ENCODE measurements around the gene MRGPRF.

The MRGPRF gene

DNA sequence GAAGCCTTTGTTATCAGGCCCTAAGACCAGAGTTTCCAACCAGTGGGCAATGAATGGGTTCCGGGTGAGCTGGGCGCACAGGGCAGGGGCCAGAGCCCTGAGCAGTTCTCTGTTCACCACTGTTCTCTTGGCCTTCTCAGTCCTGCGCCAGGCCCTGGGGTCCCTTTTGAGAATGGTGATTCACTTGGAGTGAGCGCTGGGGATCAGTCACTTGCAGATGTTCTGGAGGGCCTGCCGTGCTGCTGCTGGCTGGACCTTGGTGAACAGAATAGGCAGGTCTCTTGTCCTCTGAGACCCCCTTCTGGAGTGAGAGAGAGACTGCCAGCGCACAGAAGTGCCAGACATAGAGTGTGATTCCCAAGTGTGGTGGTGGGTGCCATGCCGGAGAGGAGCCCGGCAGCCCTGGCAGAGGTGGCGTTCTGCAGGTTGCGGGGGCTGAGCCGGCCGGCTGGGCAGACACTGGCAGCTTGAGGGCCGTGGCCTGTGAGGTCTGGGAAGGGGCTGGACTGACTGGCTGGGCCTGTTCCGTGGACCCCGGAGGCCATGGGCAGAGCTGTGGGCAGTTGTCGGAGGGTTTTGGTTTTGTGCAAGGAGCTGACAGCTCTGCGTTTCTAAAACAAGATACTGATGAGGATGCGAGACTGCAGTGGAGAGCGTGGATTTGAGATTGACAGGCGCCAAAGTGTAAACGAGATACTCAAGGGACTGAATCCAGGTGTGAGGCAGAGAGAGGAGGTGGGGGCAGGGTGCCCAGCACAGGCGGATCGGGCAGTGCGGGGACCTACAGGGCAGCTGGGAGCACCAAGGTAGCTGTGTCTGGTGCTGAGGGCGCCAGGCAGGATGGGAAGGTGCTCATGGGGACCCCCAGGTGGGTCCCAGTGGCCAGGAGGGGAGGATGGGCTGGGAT lies 48.0 kb upstream of the MRGPRF start:
- Histone ChIP-seq H3K9ac (ENCODE audit: low read length) (no peak overlapping the region), H3K27ac (ENCODE audit: low read length) (no peak overlapping the region), H3K4me3 (ENCODE audit: low read length) (no peak overlapping the region), H3K36me3 (replicated peaks; ENCODE audit: low read depth, low read length) (peaks cover 15% of the 10 kb centered on the region), H3K27me3 (ENCODE audit: low read depth, low read length) (no peaks in the 10 kb centered on the region), H3K79me2 (ENCODE audit: low read length) (peaks cover 7% of the 10 kb centered on the region), H4K20me1 (ENCODE audit: insufficient read depth, low read length) (peaks cover 46% of the 10 kb centered on the region), H2AFZ (ENCODE audit: low read depth, low read length) (no peak overlapping the region), H3K4me2 (ENCODE audit: low read length) (no peak overlapping the region), H3K9me3 (ENCODE audit: insufficient read depth, low read length) (no peaks in the 10 kb centered on the region), H3K4me1 (ENCODE audit: low read length) (peaks cover 11% of the 10 kb centered on the region)
- no peak for TF ChIP-seq EZH2phosphoT487 (IDR thresholded peaks at IDR 0.05; ENCODE audit: low read depth)

GRCh38 chr11:69059985-69060384 lies 46.9 kb upstream of the MRGPRF start:
- Histone ChIP-seq H3K4me1 (ENCODE audit: low read length) (peaks cover 22% of the 10 kb centered on the region), H3K9me3 (ENCODE audit: insufficient read depth, low read length) (no peaks in the 10 kb centered on the region), H3K79me2 (ENCODE audit: low read length) (peaks cover 11% of the 10 kb centered on the region), H3K9ac (ENCODE audit: low read length) (no peak overlapping the region), H3K36me3 (replicated peaks; ENCODE audit: low read depth, low read length) (peaks cover 19% of the 10 kb centered on the region), H4K20me1 (ENCODE audit: insufficient read depth, low read length) (peaks cover 38% of the 10 kb centered on the region), H2AFZ (ENCODE audit: low read depth, low read length) (no peak overlapping the region), H3K27ac (ENCODE audit: low read length) (no peak overlapping the region), H3K4me2 (ENCODE audit: low read length) (no peak overlapping the region), H3K27me3 (ENCODE audit: low read depth, low read length) (no peaks in the 10 kb centered on the region), H3K4me3 (ENCODE audit: low read length) (no peak overlapping the region)
- TF ChIP-seq EZH2phosphoT487 (IDR thresholded peaks at IDR 0.05; ENCODE audit: low read depth): no peak
- TF ChIP-seq, protein P1, sequence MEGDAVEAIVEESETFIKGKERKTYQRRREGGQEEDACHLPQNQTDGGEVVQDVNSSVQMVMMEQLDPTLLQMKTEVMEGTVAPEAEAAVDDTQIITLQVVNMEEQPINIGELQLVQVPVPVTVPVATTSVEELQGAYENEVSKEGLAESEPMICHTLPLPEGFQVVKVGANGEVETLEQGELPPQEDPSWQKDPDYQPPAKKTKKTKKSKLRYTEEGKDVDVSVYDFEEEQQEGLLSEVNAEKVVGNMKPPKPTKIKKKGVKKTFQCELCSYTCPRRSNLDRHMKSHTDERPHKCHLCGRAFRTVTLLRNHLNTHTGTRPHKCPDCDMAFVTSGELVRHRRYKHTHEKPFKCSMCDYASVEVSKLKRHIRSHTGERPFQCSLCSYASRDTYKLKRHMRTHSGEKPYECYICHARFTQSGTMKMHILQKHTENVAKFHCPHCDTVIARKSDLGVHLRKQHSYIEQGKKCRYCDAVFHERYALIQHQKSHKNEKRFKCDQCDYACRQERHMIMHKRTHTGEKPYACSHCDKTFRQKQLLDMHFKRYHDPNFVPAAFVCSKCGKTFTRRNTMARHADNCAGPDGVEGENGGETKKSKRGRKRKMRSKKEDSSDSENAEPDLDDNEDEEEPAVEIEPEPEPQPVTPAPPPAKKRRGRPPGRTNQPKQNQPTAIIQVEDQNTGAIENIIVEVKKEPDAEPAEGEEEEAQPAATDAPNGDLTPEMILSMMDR (IDR thresholded peaks at IDR 0.05; ENCODE audit: low read depth, low read length): no peak

DNA sequence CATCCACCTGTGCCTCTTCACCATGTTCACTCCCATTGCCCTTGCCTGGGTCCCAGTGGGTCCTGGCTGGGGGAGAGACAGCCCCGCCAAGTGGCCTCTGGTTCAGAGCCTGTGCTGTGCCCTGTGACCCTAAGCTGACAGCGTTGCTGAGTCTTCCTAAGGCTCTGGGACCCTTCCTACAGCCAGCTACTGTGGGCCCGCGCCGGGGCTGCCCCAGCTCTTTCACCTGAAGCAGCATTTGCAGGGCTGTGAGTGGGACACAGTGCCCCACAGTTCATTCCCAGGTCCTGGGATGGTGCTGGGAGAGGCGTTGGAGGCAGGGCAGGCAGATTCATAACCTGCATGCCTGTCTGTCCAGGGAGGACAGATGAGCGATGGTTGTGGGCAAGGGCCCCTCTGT lies 46.4 kb upstream of the MRGPRF start:
- Histone ChIP-seq H3K27ac (ENCODE audit: low read length) (no peak overlapping the region), H3K27me3 (ENCODE audit: low read depth, low read length) (no peaks in the 10 kb centered on the region), H3K4me2 (ENCODE audit: low read length) (no peak overlapping the region), H2AFZ (ENCODE audit: low read depth, low read length) (no peak overlapping the region), H3K9ac (ENCODE audit: low read length) (no peak overlapping the region), H3K79me2 (ENCODE audit: low read length) (peaks cover 16% of the 10 kb centered on the region), H4K20me1 (ENCODE audit: insufficient read depth, low read length) (peaks cover 35% of the 10 kb centered on the region; the same call in 1 of the 2 replicates), H3K4me1 (ENCODE audit: low read length) (peaks cover 25% of the 10 kb centered on the region), H3K4me3 (ENCODE audit: low read length) (no peak overlapping the region), H3K9me3 (ENCODE audit: insufficient read depth, low read length) (no peaks in the 10 kb centered on the region), H3K36me3 (replicated peaks; ENCODE audit: low read depth, low read length) (peaks cover 24% of the 10 kb centered on the region)
- TF ChIP-seq, protein P1 (IDR thresholded peaks at IDR 0.05; ENCODE audit: low read depth, low read length): no peak
- TF ChIP-seq EZH2phosphoT487 (IDR thresholded peaks at IDR 0.05; ENCODE audit: low read depth): no peak

GRCh38 chr11:69058511-69059270 lies 45.6 kb upstream of the MRGPRF start:
- Histone ChIP-seq H4K20me1 (ENCODE audit: insufficient read depth, low read length) (peaks cover 36% of the 10 kb centered on the region; the same call in 1 of the 2 replicates), H3K36me3 (replicated peaks; ENCODE audit: low read depth, low read length) (peaks cover 29% of the 10 kb centered on the region), H3K9me3 (ENCODE audit: insufficient read depth, low read length) (no peaks in the 10 kb centered on the region), H3K4me2 (ENCODE audit: low read length) (no peak overlapping the region), H3K4me1 (ENCODE audit: low read length) (peaks cover 25% of the 10 kb centered on the region), H2AFZ (ENCODE audit: low read depth, low read length) (no peak overlapping the region), H3K27me3 (ENCODE audit: low read depth, low read length) (no peaks in the 10 kb centered on the region), H3K4me3 (ENCODE audit: low read length) (no peak overlapping the region), H3K9ac (ENCODE audit: low read length) (no peak overlapping the region), H3K79me2 (ENCODE audit: low read length) (peaks cover 20% of the 10 kb centered on the region), H3K27ac (ENCODE audit: low read length) (no peak overlapping the region)
- TF ChIP-seq, protein P1 (IDR thresholded peaks at IDR 0.05; ENCODE audit: low read depth, low read length): no peak
- TF ChIP-seq EZH2phosphoT487 (IDR thresholded peaks at IDR 0.05; ENCODE audit: low read depth): no peak

Measured in OCI-LY3 (cell line).